Measurements from ENCODE around the gene DOCK4. TPM values are rescaled to one million over a fixed set of nuclear protein-coding genes. Genes with fewer than 3 reads are reported as not detected.
A peak's percentile ranks its signal among the peaks of the same experiment; 100 is the strongest.

DOCK4 gene
- total and polyA plus RNA-seq, 2 experiments from 2014 or later: 2.1 to 5.0 TPM

DNA sequence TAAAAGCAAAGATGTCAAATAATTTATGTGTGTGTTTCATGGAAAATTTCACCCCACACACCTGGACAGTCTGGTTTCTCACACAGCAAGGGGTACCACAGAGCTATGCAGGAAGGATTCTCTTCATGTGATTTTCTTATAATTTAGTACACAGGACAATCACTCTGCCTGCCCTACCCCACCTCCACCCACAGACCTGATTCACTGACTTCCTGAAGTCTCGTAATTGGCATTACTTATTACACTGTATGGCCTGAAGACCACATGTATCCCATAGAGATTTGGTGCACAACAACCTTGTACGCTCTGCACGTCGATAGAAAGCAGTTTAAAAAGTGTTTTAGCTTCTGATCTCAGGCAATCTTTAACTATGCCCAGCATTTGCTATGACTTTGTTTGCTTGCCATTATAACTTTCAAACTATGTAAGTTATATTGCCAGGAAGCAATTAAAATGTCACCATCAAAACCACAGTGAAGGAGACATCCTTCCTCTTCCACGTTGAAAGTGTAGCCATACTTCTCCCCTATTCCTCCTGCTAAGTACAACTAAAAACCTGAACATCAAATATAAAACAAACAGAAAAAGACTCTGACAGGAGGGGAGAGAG is 364.5 kb downstream of the DOCK4 start:
- 39 to 41% methylated on average over 5 of the region's 5 CpGs for WGBS, 2 experiments (ENCODE audit: low coverage in 1 of 2, low lambda C conversion rate in 2 of 2, missing lambda C conversion rate in 2 of 2)
- Histone ChIP-seq H2AFZ (peak overlapping the region; percentile 54), H3K36me3 (ENCODE audit: low read depth) (no peaks in the 10 kb centered on the region; the same call in 1 of the 2 replicates), H4K20me1 (ENCODE audit: insufficient read depth) (no peaks in the 10 kb centered on the region), H3F3A (ENCODE audit: insufficient read depth) (0 out of 2 replicates have a peak, but pooled peaks cover 6% of the 10 kb centered on the region), H3K79me2 (ENCODE audit: insufficient read depth) (no peaks in the 10 kb centered on the region), H3K4me2 (ENCODE audit: unreplicated experiment) (peak overlapping the region; percentile 39), H3K9ac (no peak overlapping the region), H3K4me1 (ENCODE audit: insufficient read depth) (peaks cover 12% of the 10 kb centered on the region), H3K9me2 (ENCODE audit: insufficient read depth) (no peaks in the 10 kb centered on the region), H3K27me3 (replicated peaks; ENCODE audit: insufficient read depth) (no peaks in the 10 kb centered on the region), H3K27ac (no peak overlapping the region), H3K9me3 (ENCODE audit: low read depth) (no peaks in the 10 kb centered on the region), H3K4me3 (no peak overlapping the region)
- peak; percentile 35 for DNase-seq
- peak; percentile 64; the same call in 1 of the 2 replicates for TF ChIP-seq EZH2phosphoT487 (IDR thresholded peaks at IDR 0.05; ENCODE audit: insufficient read depth, low read depth)
- no peak for TF ChIP-seq EZH2 (IDR thresholded peaks at IDR 0.05; ENCODE audit: insufficient read depth, poor library complexity, severe bottlenecking)
- in situ Hi-C loops (cut with MboI): no loop called here

DNA sequence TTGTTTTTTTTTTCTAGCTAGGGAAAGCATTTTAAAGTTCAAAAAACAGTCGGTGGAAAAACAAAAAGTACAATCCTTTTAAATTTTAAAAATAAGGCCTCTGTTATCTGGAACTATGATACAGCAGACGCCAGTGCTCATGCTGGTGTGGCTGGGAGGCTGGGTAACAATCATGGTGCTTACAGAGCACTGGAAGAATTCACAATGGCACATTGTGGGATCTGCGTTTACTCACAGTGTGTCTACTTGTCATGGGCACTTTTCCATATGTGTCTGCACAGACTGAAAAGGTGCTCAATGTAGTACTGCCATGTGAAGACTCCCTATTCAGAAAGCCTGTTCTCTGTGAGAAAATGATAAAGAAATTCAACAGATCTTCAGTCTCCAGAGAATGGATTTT is 365.7 kb downstream of the DOCK4 start:
- WGBS, 2 experiments (ENCODE audit: low coverage in 1 of 2, low lambda C conversion rate in 2 of 2, missing lambda C conversion rate in 2 of 2): 85 to 86% methylated on average over 3 of the region's 3 CpGs
- Histone ChIP-seq H3F3A (ENCODE audit: insufficient read depth) (0 out of 2 replicates have a peak, but pooled peaks cover 6% of the 10 kb centered on the region), H3K27me3 (replicated peaks; ENCODE audit: insufficient read depth) (no peaks in the 10 kb centered on the region), H3K9me3 (ENCODE audit: low read depth) (no peaks in the 10 kb centered on the region), H2AFZ (no peak overlapping the region), H3K4me3 (no peak overlapping the region), H3K9ac (no peak overlapping the region), H3K4me1 (ENCODE audit: insufficient read depth) (peaks cover 14% of the 10 kb centered on the region), H3K36me3 (ENCODE audit: low read depth) (no peaks in the 10 kb centered on the region), H3K79me2 (ENCODE audit: insufficient read depth) (no peaks in the 10 kb centered on the region), H4K20me1 (ENCODE audit: insufficient read depth) (no peaks in the 10 kb centered on the region), H3K9me2 (ENCODE audit: insufficient read depth) (no peaks in the 10 kb centered on the region), H3K27ac (no peak overlapping the region), H3K4me2 (ENCODE audit: unreplicated experiment) (no peak overlapping the region)
- DNase-seq: no peak
- in situ Hi-C loops (cut with MboI): no loop called here
- no peak for TF ChIP-seq EZH2 (IDR thresholded peaks at IDR 0.05; ENCODE audit: insufficient read depth, poor library complexity, severe bottlenecking)
- no peak for TF ChIP-seq EZH2phosphoT487 (IDR thresholded peaks at IDR 0.05; ENCODE audit: insufficient read depth, low read depth)

DNA sequence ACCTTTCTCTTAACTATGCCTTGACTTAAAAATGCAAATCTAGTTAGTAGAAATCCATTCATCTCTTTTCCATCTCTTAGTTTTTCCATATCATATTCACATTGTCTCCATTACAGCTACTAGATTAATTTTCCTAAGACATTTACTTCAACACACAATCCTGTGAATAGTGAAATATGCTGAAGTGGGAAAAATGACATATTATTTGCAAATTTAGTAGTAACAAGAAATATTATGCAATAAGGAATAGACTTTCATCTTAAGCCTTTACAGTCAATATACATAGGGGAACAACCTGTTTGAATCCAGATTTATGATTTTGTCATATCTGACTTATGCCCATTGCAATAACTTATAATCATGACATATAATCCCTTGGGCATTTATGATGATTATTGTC is 366.9 kb downstream of the DOCK4 start:
- H3K36me3 ChIP-seq (ENCODE audit: low read depth): no peaks in the 10 kb centered on the region
- in situ Hi-C loops (cut with MboI): no loop called here

DNA sequence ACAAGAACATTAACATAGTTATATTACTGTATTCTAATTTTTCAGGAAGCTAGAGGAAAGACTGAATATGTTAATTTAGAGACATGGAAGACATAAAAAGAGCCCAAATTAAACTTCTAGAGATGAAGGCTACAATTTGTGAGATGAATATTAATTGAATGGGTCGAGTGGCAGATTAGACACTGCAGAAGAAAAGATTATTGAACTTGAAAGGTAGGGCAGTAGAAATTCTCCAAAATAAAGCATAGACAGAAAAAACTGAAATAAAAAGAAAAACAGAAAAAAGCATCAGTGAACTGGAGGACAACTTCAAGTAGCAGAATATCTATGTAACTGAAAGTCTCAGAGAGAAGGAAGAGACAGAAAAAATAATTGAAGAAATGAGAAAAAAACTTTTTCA is 369.6 kb downstream of the DOCK4 start:
- DNase-seq: no peak
- Histone ChIP-seq H3K4me3 (no peak overlapping the region), H3K36me3 (ENCODE audit: low read depth) (no peaks in the 10 kb centered on the region), H3K4me2 (ENCODE audit: unreplicated experiment) (no peak overlapping the region), H3K9me2 (ENCODE audit: insufficient read depth) (no peaks in the 10 kb centered on the region), H3K27ac (no peak overlapping the region), H4K20me1 (ENCODE audit: insufficient read depth) (no peaks in the 10 kb centered on the region), H3K4me1 (ENCODE audit: insufficient read depth) (peaks cover 27% of the 10 kb centered on the region), H3F3A (ENCODE audit: insufficient read depth) (peaks cover 26% of the 10 kb centered on the region), H3K9me3 (ENCODE audit: low read depth) (no peaks in the 10 kb centered on the region), H3K9ac (no peak overlapping the region), H3K27me3 (replicated peaks; ENCODE audit: insufficient read depth) (no peaks in the 10 kb centered on the region), H3K79me2 (ENCODE audit: insufficient read depth) (no peaks in the 10 kb centered on the region), H2AFZ (no peak overlapping the region)
- TF ChIP-seq EZH2 (IDR thresholded peaks at IDR 0.05; ENCODE audit: insufficient read depth, poor library complexity, severe bottlenecking) (no peak), EZH2phosphoT487 (IDR thresholded peaks at IDR 0.05; ENCODE audit: insufficient read depth, low read depth) (no peak)
- 90% methylated on average over 1 of the region's 1 CpG for WGBS, 2 experiments (ENCODE audit: low coverage in 1 of 2, low lambda C conversion rate in 2 of 2, missing lambda C conversion rate in 2 of 2)
- in situ Hi-C loops (cut with MboI): no loop called here

More for the DNA sequence above, 366.9 kb downstream of the DOCK4 start:
- Histone ChIP-seq H3K9me3 (ENCODE audit: low read depth) (no peaks in the 10 kb centered on the region), H3K9ac (no peak overlapping the region), H3K4me3 (no peak overlapping the region), H3K9me2 (ENCODE audit: insufficient read depth) (no peaks in the 10 kb centered on the region), H3K79me2 (ENCODE audit: insufficient read depth) (no peaks in the 10 kb centered on the region), H3K4me1 (ENCODE audit: insufficient read depth) (peaks cover 24% of the 10 kb centered on the region), H3K4me2 (ENCODE audit: unreplicated experiment) (no peak overlapping the region), H3K27me3 (replicated peaks; ENCODE audit: insufficient read depth) (no peaks in the 10 kb centered on the region), H3K27ac (no peak overlapping the region), H2AFZ (no peak overlapping the region), H4K20me1 (ENCODE audit: insufficient read depth) (no peaks in the 10 kb centered on the region), H3F3A (ENCODE audit: insufficient read depth) (peaks cover 13% of the 10 kb centered on the region)
- TF ChIP-seq EZH2phosphoT487 (IDR thresholded peaks at IDR 0.05; ENCODE audit: insufficient read depth, low read depth) (no peak), EZH2 (IDR thresholded peaks at IDR 0.05; ENCODE audit: insufficient read depth, poor library complexity, severe bottlenecking) (no peak)
- no peak for DNase-seq

DNA sequence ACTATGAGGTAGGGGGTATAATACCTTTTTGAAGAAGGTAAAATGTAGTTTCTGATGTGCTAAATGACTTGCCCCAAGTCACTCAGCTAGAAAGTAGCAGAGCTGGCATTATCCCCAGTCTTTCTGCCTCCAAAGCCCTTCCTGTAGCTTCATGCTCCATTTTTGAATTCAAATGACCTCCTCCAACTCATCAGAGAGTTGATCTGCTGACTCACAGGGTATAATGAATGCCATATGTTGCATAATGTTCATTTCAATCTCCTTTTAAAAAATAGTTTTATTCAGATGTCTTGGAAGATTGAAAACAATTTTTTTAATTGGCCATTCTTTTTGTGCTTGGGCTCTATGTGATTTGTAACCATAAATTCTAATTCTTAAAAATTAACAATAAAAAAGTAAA is 371.1 kb downstream of the DOCK4 start:
- Histone ChIP-seq H3K4me2 (ENCODE audit: unreplicated experiment) (peak overlapping the region; percentile 46), H3K27ac (peak overlapping the region; percentile 46), H4K20me1 (ENCODE audit: insufficient read depth) (no peaks in the 10 kb centered on the region), H3K9me3 (ENCODE audit: low read depth) (no peaks in the 10 kb centered on the region), H3K4me3 (no peak overlapping the region), H3K36me3 (ENCODE audit: low read depth) (no peaks in the 10 kb centered on the region), H2AFZ (no peak overlapping the region), H3F3A (ENCODE audit: insufficient read depth) (peaks cover 24% of the 10 kb centered on the region), H3K9me2 (ENCODE audit: insufficient read depth) (no peaks in the 10 kb centered on the region), H3K4me1 (ENCODE audit: insufficient read depth) (peaks cover 21% of the 10 kb centered on the region), H3K27me3 (replicated peaks; ENCODE audit: insufficient read depth) (no peaks in the 10 kb centered on the region), H3K79me2 (ENCODE audit: insufficient read depth) (no peaks in the 10 kb centered on the region), H3K9ac (no peak overlapping the region)
- peak; percentile 88 for DNase-seq
- TF ChIP-seq EZH2 (IDR thresholded peaks at IDR 0.05; ENCODE audit: insufficient read depth, poor library complexity, severe bottlenecking): no peak
- no peak for TF ChIP-seq EZH2phosphoT487 (IDR thresholded peaks at IDR 0.05; ENCODE audit: insufficient read depth, low read depth)
- in situ Hi-C loops (cut with MboI): no loop called here
